ENCODE data around the gene APLNR.
"Not testable (repeated sequence)": the region's sequence is repeated elsewhere in the genome, so short reads cannot be mapped to it uniquely, and the experiment has no call there.

The APLNR gene

GRCh38 chr11:57237204-57237681 lies at the start of gene APLNR:
APLNR (minus strand) TSS chr11:57237250; CDS start chr11:57237004, 246 bp downstream.
- ATAC-seq, result no peak

DNA sequence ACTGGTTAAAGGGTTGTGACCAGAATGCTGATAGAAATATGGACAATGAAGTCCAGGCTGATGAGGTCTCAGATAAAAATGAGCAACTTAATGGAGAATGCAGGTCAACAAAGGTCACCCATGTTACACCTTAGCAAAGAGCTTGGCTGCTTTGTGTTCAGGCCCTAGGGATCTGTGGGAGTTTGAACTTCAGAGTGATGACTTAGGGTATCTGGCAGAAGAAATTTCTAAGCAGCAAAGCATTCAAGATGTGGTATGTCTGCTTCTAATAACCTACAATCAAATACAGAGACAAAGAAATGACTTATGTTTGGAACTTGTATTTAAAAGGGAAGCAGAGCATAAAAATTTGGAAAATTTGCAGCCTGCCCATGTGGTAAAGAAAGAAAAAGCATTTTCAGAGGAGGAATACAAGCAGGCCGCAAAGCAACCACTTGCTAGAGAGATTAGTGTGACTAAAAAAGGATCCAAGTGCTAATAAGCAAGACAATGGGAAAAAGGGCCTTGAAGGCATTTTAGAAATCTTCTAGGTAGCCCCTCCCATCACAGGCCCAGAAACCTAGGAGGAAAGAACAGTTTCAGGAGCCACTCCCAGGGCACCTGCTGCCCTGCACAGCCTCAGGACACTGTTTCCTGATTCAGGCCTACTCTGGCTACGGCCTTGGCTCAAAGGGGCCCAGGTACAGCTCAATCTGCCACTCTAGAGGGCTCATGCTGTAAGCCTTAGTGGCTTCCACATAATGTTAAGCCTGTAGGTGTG lies 46.4 kb upstream of the APLNR start:
- no peak for TF ChIP-seq ZC3H10 (CRISPR knock-in tag; IDR thresholded peaks at IDR 0.05)
- no peak for TF ChIP-seq ESRRG (CRISPR knock-in tag; IDR thresholded peaks at IDR 0.05)
- no peak for TF ChIP-seq ARNTL (CRISPR knock-in tag; IDR thresholded peaks at IDR 0.05; ENCODE audit: borderline replicate concordance, low read depth)
- TF ChIP-seq TOX (CRISPR knock-in tag; IDR thresholded peaks at IDR 0.05; ENCODE audit: borderline replicate concordance), result no peak
- no peak for TF ChIP-seq BACH2 (CRISPR knock-in tag; IDR thresholded peaks at IDR 0.05; ENCODE audit: borderline replicate concordance)
- no peak for TF ChIP-seq ISL1 (CRISPR knock-in tag; IDR thresholded peaks at IDR 0.05)
- no peak for TF ChIP-seq TCF4 (CRISPR knock-in tag; IDR thresholded peaks at IDR 0.05; ENCODE audit: borderline replicate concordance)
- TF ChIP-seq CREB5 (CRISPR knock-in tag; IDR thresholded peaks at IDR 0.05; ENCODE audit: low read depth), result no peak
- TF ChIP-seq ZFP30 (CRISPR knock-in tag; IDR thresholded peaks at IDR 0.05), result no peak
- ATAC-seq, result no peak

More at GRCh38 chr11:57237204-57237681, at the start of gene APLNR:
- TF ChIP-seq GLIS3 (CRISPR knock-in tag; IDR thresholded peaks at IDR 0.05) (no peak), TSHZ2 (CRISPR knock-in tag; IDR thresholded peaks at IDR 0.05) (no peak), TOX (CRISPR knock-in tag; IDR thresholded peaks at IDR 0.05; ENCODE audit: borderline replicate concordance) (no peak), CSRNP3 (CRISPR knock-in tag; IDR thresholded peaks at IDR 0.05) (no peak), PATZ1 (CRISPR knock-in tag; IDR thresholded peaks at IDR 0.05; ENCODE audit: borderline replicate concordance) (no peak), ZC3H10 (CRISPR knock-in tag; IDR thresholded peaks at IDR 0.05) (no peak), ESRRG (CRISPR knock-in tag; IDR thresholded peaks at IDR 0.05) (no peak), ZFP3 (CRISPR knock-in tag; IDR thresholded peaks at IDR 0.05) (no peak), ZNF565 (CRISPR knock-in tag; conservative IDR thresholded peaks at IDR 0.05; ENCODE audit: low read depth) (no peak), RARB (CRISPR knock-in tag; IDR thresholded peaks at IDR 0.05) (no peak), SNAI2 (CRISPR knock-in tag; IDR thresholded peaks at IDR 0.05) (no peak), ARNTL (CRISPR knock-in tag; IDR thresholded peaks at IDR 0.05; ENCODE audit: borderline replicate concordance, low read depth) (no peak)

GRCh38 chr11:57281546-57281945 lies 44.5 kb upstream of the APLNR start:
- not testable (repeated sequence) for ATAC-seq

GRCh38 chr11:57279116-57279515 lies 42.1 kb upstream of the APLNR start:
- ATAC-seq, result no peak
- no peak for TF ChIP-seq ISL1 (CRISPR knock-in tag; IDR thresholded peaks at IDR 0.05)
- TF ChIP-seq ESRRG (CRISPR knock-in tag; IDR thresholded peaks at IDR 0.05), result no peak
- no peak for TF ChIP-seq CSDC2 (CRISPR knock-in tag; IDR thresholded peaks at IDR 0.05)
- TF ChIP-seq, protein P1, sequence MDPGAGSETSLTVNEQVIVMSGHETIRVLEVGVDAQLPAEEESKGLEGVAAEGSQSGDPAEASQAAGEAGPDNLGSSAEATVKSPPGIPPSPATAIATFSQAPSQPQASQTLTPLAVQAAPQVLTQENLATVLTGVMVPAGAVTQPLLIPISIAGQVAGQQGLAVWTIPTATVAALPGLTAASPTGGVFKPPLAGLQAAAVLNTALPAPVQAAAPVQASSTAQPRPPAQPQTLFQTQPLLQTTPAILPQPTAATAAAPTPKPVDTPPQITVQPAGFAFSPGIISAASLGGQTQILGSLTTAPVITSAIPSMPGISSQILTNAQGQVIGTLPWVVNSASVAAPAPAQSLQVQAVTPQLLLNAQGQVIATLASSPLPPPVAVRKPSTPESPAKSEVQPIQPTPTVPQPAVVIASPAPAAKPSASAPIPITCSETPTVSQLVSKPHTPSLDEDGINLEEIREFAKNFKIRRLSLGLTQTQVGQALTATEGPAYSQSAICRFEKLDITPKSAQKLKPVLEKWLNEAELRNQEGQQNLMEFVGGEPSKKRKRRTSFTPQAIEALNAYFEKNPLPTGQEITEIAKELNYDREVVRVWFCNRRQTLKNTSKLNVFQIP (CRISPR knock-in tag; IDR thresholded peaks at IDR 0.05; ENCODE audit: borderline replicate concordance, low read depth), result no peak
- no peak for TF ChIP-seq ZFP3 (CRISPR knock-in tag; IDR thresholded peaks at IDR 0.05)
- no peak for TF ChIP-seq PPARA (CRISPR knock-in tag; IDR thresholded peaks at IDR 0.05; ENCODE audit: borderline replicate concordance)
- no peak for TF ChIP-seq ZNF70 (CRISPR knock-in tag; IDR thresholded peaks at IDR 0.05)
- TF ChIP-seq PATZ1 (CRISPR knock-in tag; IDR thresholded peaks at IDR 0.05; ENCODE audit: borderline replicate concordance), result no peak
- no peak for TF ChIP-seq CREB5 (CRISPR knock-in tag; IDR thresholded peaks at IDR 0.05; ENCODE audit: low read depth)

Measured in SK-N-SH treated with all-trans-retinoic acid at 6 μM for 48 hours (cell line).